ENCODE measurements around the gene IFIT1B.

The IFIT1B gene

GRCh38 chr10:89371079-89371478 is 6.8 kb upstream of the IFIT1B start:
- Mint-ChIP-seq H3K4me1 (peaks cover 46% of the 10 kb centered on the region), H3K27ac (no peak overlapping the region), H3K4me3 (no peak overlapping the region), H3K27me3 (ENCODE audit: low read depth) (no peaks in the 10 kb centered on the region), H3K36me3 (ENCODE audit: low read depth) (no peaks in the 10 kb centered on the region), H3K9me3 (no peaks in the 10 kb centered on the region)
- no peak for TF ChIP-seq CTCF (IDR thresholded peaks at IDR 0.05; ENCODE audit: unreplicated experiment in 3 of 3)

GRCh38 chr10:89371987-89372386 is 5.9 kb upstream of the IFIT1B start:
- no peaks in the 10 kb centered on the region for H3K9me3 Mint-ChIP-seq
- H3K4me3 Mint-ChIP-seq, result no peak overlapping the region
- no peaks in the 10 kb centered on the region for H3K27me3 Mint-ChIP-seq (ENCODE audit: low read depth)
- no peaks in the 10 kb centered on the region for H3K36me3 Mint-ChIP-seq (ENCODE audit: low read depth)
- peaks cover 46% of the 10 kb centered on the region for H3K4me1 Mint-ChIP-seq
- H3K27ac Mint-ChIP-seq, result no peak overlapping the region
- no peak for TF ChIP-seq CTCF (IDR thresholded peaks at IDR 0.05; ENCODE audit: unreplicated experiment in 3 of 3)

GRCh38 chr10:89373916-89374711 is 3.7 kb upstream of the IFIT1B start:
- no peaks in the 10 kb centered on the region for H3K9me3 Mint-ChIP-seq
- peaks cover 32% of the 10 kb centered on the region for H3K4me1 Mint-ChIP-seq
- no peaks in the 10 kb centered on the region for H3K27me3 Mint-ChIP-seq (ENCODE audit: low read depth)
- peak overlapping the region; percentile 28 to 69 (median 67) for H3K27ac Mint-ChIP-seq
- H3K36me3 Mint-ChIP-seq (ENCODE audit: low read depth), result no peaks in the 10 kb centered on the region
- no peak overlapping the region for H3K4me3 Mint-ChIP-seq
- TF ChIP-seq CTCF (IDR thresholded peaks at IDR 0.05; ENCODE audit: unreplicated experiment in 3 of 3), result no peak

GRCh38 chr10:89374713-89375141 is 3.1 kb upstream of the IFIT1B start:
- no peaks in the 10 kb centered on the region for H3K9me3 Mint-ChIP-seq
- no peak overlapping the region for H3K4me3 Mint-ChIP-seq
- H3K27ac Mint-ChIP-seq, result peak overlapping the region in 2 of 3 experiments; percentile 67 to 69
- no peaks in the 10 kb centered on the region for H3K27me3 Mint-ChIP-seq (ENCODE audit: low read depth)
- peaks cover 26% of the 10 kb centered on the region for H3K4me1 Mint-ChIP-seq
- H3K36me3 Mint-ChIP-seq (ENCODE audit: low read depth), result no peaks in the 10 kb centered on the region
- TF ChIP-seq CTCF (IDR thresholded peaks at IDR 0.05; ENCODE audit: unreplicated experiment in 3 of 3), result no peak

- peaks cover 12% of the 10 kb centered on the region for H3K4me1 Mint-ChIP-seq
- no peak for TF ChIP-seq CTCF (IDR thresholded peaks at IDR 0.05; ENCODE audit: unreplicated experiment in 3 of 3)
- no peaks in the 10 kb centered on the region for H3K36me3 Mint-ChIP-seq (ENCODE audit: low read depth)
- no peak overlapping the region for H3K4me3 Mint-ChIP-seq
- H3K9me3 Mint-ChIP-seq, result no peaks in the 10 kb centered on the region
- no peaks in the 10 kb centered on the region for H3K27me3 Mint-ChIP-seq (ENCODE audit: low read depth)
- H3K27ac Mint-ChIP-seq, result no peak overlapping the region
Observed at GRCh38 chr10:89379103-89379502, 1.2 kb downstream of the IFIT1B start.

- TF ChIP-seq CTCF (IDR thresholded peaks at IDR 0.05; ENCODE audit: unreplicated experiment in 3 of 3), result no peak
- no peak overlapping the region for H3K4me3 Mint-ChIP-seq
- H3K9me3 Mint-ChIP-seq, result no peaks in the 10 kb centered on the region
- peaks cover 5% of the 10 kb centered on the region for H3K4me1 Mint-ChIP-seq
- H3K27me3 Mint-ChIP-seq (ENCODE audit: low read depth), result no peaks in the 10 kb centered on the region
- H3K27ac Mint-ChIP-seq, result no peak overlapping the region
- no peaks in the 10 kb centered on the region for H3K36me3 Mint-ChIP-seq (ENCODE audit: low read depth)
Observed at GRCh38 chr10:89382757-89383156, 4.9 kb downstream of the IFIT1B start.

Measured in nephron (organoid).